Mesendoderm (in vitro differentiated cells): ENCODE data around the gene SLC39A9.
A peak's percentile ranks its signal among the peaks of the same experiment; 100 is the strongest.

Experiments used
- DNase-seq: peaks from one replicate; pipeline ENCODE4 v3.0.0; 2013
- H2AK5ac ChIP-seq: 2 replicates; pipeline ENCODE4 v1.6.1; 2013; ENCODE audit warnings: low read length, inconsistent platforms
- H2BK120ac ChIP-seq: 2 replicates; pipeline ENCODE4 v1.6.1; 2013; ENCODE audit warnings: low read depth, mild to moderate bottlenecking, low read length, moderate library complexity, mixed read lengths
- H2BK15ac ChIP-seq: replicated peaks from 2 replicates; pipeline ENCODE4 v1.6.1; 2013; ENCODE audit warnings: low read depth, mild to moderate bottlenecking, moderate library complexity
- H2BK5ac ChIP-seq: 2 replicates; pipeline ENCODE4 v1.6.1; 2013; ENCODE audit warnings: low read length, inconsistent platforms
- H3K18ac ChIP-seq: 2 replicates; pipeline ENCODE4 v1.6.1; 2013; ENCODE audit warnings: mild to moderate bottlenecking, low read length, mixed read lengths
- H3K23ac ChIP-seq: one replicate; pipeline ENCODE4 v1.6.1; 2013; ENCODE audit warnings: low read length
- H3K27ac ChIP-seq: 2 replicates; pipeline ENCODE4 v1.5.1; 2013; ENCODE audit warnings: low read depth, mild to moderate bottlenecking, inconsistent platforms, low read length, moderate library complexity
- H3K27me3 ChIP-seq: 2 replicates; pipeline ENCODE4 v1.6.1; 2013; ENCODE audit warnings: low read length, control low read depth, mild to moderate bottlenecking, inconsistent platforms; ENCODE audit not compliant: insufficient read depth, poor library complexity
- H3K36me3 ChIP-seq: 2 replicates; pipeline ENCODE4 v1.6.1; 2013; ENCODE audit warnings: low read length, inconsistent platforms; ENCODE audit not compliant: control insufficient read depth, insufficient read depth
- H3K4ac ChIP-seq: one replicate; pipeline ENCODE4 v1.6.1; 2013; ENCODE audit warnings: low read depth, mild to moderate bottlenecking, low read length, moderate library complexity
- H3K4me1 ChIP-seq: 2 replicates; pipeline ENCODE4 v1.6.1; 2013; ENCODE audit warnings: low read depth, low read length, inconsistent platforms; ENCODE audit not compliant: control insufficient read depth
- H3K4me2 ChIP-seq: 2 replicates; pipeline ENCODE4 v1.6.1; 2013; ENCODE audit warnings: low read length
- H3K4me3 ChIP-seq: 2 replicates; pipeline ENCODE4 v1.5.1; 2013; ENCODE audit warnings: mild to moderate bottlenecking, low read length
- H3K56ac ChIP-seq: one replicate; pipeline ENCODE4 v1.6.1; 2013; ENCODE audit warnings: low read length
- H3K79me1 ChIP-seq: 2 replicates; pipeline ENCODE4 v1.6.1; 2013; ENCODE audit warnings: low read length, inconsistent platforms
- H3K79me2 ChIP-seq: 2 replicates; pipeline ENCODE4 v1.6.1; 2013; ENCODE audit warnings: mild to moderate bottlenecking, low read length; ENCODE audit not compliant: control insufficient read depth, insufficient read depth
- H3K9ac ChIP-seq: 2 replicates; pipeline ENCODE4 v1.6.1; 2013; ENCODE audit warnings: low read length, inconsistent platforms
- H4K5ac ChIP-seq: one replicate; pipeline ENCODE4 v1.6.1; 2013; ENCODE audit warnings: low read length
- H4K8ac ChIP-seq: one replicate; pipeline ENCODE4 v1.6.1; 2013; ENCODE audit warnings: low read depth, mild to moderate bottlenecking, control low read depth, low read length, moderate library complexity
- WGBS: extraction: QIAGEN DNeasy Blood & Tissue Kit; methylation state at CpG from one replicate; pipeline ENCODE4 v1.1.7; 2013; ENCODE audit warnings: low lambda C conversion rate, missing lambda C conversion rate; ENCODE audit not compliant: insufficient coverage; ENCODE audit errors: extremely low coverage; 5-methylcytosine and 5-hydroxymethylcytosine counted together

The SLC39A9 gene

DNA sequence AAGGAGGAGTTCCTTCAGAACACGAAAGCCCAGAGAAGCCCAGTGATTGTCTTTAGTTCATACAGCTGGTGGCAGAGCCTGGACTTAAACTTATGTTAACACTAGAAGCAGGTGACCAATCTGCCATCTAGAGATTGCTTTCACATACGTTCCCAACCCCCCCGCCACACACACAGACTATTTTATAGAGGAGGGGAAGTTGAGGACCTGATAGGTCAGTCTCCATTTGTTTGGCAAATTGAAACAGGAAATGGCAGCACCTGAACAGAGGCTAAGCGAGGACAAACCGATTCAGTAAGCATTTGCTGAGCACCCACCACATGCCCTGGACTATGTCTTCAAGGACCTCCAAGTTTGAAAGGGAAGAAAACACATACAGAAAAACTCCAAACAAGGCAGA is 81.2 kb downstream of the SLC39A9 start:
- Histone ChIP-seq H3K56ac (no peak overlapping the region), H3K4me1 (no peaks in the 10 kb centered on the region), H2BK15ac (no peak overlapping the region), H3K23ac (no peak overlapping the region), H2BK120ac (no peak overlapping the region), H2AK5ac (no peak overlapping the region), H3K27me3 (peaks cover 15% of the 10 kb centered on the region), H3K18ac (no peak overlapping the region), H3K4me3 (no peak overlapping the region), H2BK5ac (no peak overlapping the region), H3K27ac (no peak overlapping the region), H4K5ac (no peak overlapping the region), H3K79me2 (no peaks in the 10 kb centered on the region), H3K4me2 (no peak overlapping the region), H3K36me3 (no peaks in the 10 kb centered on the region), H3K4ac (no peak overlapping the region), H3K9ac (no peak overlapping the region), H3K79me1 (no peaks in the 10 kb centered on the region), H4K8ac (no peak overlapping the region)
- no CpG with 5 or more reads among the region's 5 CpGs for WGBS
- no peak for DNase-seq

DNA sequence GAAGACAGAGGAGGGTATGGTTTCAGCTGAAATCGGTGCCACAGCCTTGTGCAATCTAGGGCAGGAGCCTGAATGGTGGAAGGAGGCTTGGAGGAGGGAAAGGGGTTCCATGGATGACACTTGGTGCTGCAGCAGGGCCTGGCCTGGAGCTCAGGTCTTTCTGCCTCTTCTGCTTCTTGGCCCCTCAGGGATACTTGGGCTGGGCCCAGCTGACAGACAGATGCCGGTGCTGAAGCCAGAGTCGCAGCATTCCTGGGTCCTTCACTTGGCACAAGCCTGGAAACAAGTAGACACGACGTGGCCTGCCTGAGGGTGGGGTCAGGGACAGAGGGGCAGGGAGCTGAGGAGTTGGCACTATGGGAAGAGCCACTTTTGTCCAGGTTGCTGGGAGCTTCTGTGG is 81.6 kb downstream of the SLC39A9 start:
- no peak overlapping the region for H2BK15ac ChIP-seq
- no peak overlapping the region for H2BK5ac ChIP-seq
- no peak overlapping the region for H3K56ac ChIP-seq
- no peak overlapping the region for H4K5ac ChIP-seq
- no peak overlapping the region for H3K4me3 ChIP-seq
- H2AK5ac ChIP-seq = no peak overlapping the region
- no peak for DNase-seq
- no peaks in the 10 kb centered on the region for H3K4me1 ChIP-seq
- no peak overlapping the region for H2BK120ac ChIP-seq
- H3K36me3 ChIP-seq = no peaks in the 10 kb centered on the region
- no peak overlapping the region for H3K27ac ChIP-seq
- H3K9ac ChIP-seq = no peak overlapping the region
- no peaks in the 10 kb centered on the region for H3K79me1 ChIP-seq
- no peaks in the 10 kb centered on the region for H3K79me2 ChIP-seq
- H3K4me2 ChIP-seq = no peak overlapping the region
- no peak overlapping the region for H3K4ac ChIP-seq
- H3K18ac ChIP-seq = no peak overlapping the region
- no peak overlapping the region for H3K23ac ChIP-seq
- WGBS = no CpG with 5 or more reads among the region's 5 CpGs
- no peak overlapping the region for H4K8ac ChIP-seq
- peaks cover 15% of the 10 kb centered on the region for H3K27me3 ChIP-seq

DNA sequence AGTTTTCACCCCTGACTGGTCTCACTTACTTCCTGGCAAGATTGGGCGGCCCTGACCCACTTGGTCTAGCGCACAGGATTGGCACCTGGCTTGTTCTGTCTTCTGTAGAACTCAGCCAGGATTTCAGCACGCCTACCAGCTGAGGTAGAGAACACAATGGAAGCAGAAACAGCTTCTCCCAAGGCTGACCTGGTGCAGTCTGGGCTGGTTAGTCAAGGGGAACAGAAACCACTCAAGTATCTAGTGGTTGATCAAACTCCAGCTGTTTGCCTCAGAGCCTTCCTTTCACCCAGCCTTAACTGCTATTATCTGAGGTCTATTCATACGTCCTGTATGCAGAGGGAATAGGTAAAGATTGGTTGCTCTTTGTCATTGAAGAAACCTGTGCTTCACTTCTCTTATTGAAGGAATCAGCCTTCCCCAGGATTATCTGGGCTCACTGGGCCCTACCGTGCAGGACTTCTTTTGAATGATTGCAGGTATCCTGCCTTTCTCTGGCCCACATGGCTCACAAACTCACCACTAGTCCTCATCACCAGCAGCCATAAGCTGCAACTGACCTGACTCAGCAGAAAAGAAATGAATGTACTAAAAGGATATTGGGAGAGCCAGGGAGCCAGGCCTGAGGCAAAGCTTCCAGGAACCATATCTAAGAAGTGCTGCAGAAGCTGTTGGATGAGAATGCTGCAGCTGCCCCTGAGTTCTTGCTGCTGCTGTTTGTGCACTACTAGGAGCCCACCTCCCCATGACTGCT is 83.5 kb downstream of the SLC39A9 start:
- Histone ChIP-seq H3K27me3 (peaks cover 27% of the 10 kb centered on the region), H4K5ac (no peak overlapping the region), H3K18ac (no peak overlapping the region), H3K56ac (no peak overlapping the region), H3K27ac (no peak overlapping the region), H2BK15ac (no peak overlapping the region), H3K4me2 (no peak overlapping the region), H2BK120ac (no peak overlapping the region), H4K8ac (no peak overlapping the region), H3K79me2 (no peaks in the 10 kb centered on the region), H2BK5ac (no peak overlapping the region), H3K36me3 (no peaks in the 10 kb centered on the region), H3K79me1 (no peaks in the 10 kb centered on the region), H3K4ac (no peak overlapping the region), H3K23ac (no peak overlapping the region), H3K4me3 (no peak overlapping the region), H2AK5ac (no peak overlapping the region), H3K9ac (no peak overlapping the region), H3K4me1 (no peaks in the 10 kb centered on the region)
- WGBS = no CpG with 5 or more reads among the region's 5 CpGs
- DNase-seq = no peak

DNA sequence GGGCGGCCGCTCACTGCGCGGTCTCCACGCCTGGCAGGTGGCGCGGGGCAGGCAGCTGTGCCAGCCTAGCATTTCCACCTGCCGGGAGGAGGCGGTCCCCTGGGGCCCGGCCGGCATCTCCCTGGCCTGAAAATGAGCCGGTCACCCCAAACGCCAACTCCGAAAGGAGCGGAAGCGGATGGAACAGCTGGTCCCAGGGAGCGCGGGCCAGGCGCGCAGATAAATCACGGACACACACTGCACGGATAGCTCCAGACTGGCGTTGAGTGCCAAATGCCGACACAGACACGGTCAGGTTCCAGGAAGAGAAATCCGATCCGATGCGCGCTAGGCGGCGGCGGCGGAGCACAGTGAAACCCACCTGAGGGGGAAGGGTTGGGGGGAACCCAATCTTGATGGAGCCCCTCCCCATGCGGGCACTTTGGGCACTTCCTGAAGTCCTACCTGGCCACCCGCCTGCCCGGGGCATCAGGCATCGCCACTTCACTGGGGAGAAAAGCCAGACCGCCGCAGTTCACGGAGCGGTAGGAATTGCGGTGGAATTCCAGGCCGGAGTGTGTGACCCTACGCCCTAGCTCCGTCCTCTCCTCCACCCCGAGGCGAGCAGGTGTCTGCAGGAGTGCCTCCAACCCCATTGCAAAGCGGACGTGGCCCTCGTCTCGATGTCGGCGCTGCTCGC is 85.4 kb downstream of the SLC39A9 start:
- Histone ChIP-seq H2AK5ac (no peak overlapping the region), H3K36me3 (no peaks in the 10 kb centered on the region), H3K27me3 (peaks cover 27% of the 10 kb centered on the region), H3K18ac (no peak overlapping the region), H3K79me2 (no peaks in the 10 kb centered on the region), H3K4me3 (no peak overlapping the region), H3K27ac (no peak overlapping the region), H2BK15ac (no peak overlapping the region), H4K8ac (no peak overlapping the region), H3K9ac (no peak overlapping the region), H3K56ac (peak overlapping the region; percentile 10), H3K23ac (no peak overlapping the region), H2BK5ac (no peak overlapping the region), H3K4me1 (no peaks in the 10 kb centered on the region), H3K4ac (no peak overlapping the region), H2BK120ac (no peak overlapping the region), H3K4me2 (peak overlapping the region; percentile 60), H3K79me1 (no peaks in the 10 kb centered on the region), H4K5ac (no peak overlapping the region)
- no CpG with 5 or more reads among the region's 54 CpGs for WGBS
- peak; percentile 57 for DNase-seq

DNA sequence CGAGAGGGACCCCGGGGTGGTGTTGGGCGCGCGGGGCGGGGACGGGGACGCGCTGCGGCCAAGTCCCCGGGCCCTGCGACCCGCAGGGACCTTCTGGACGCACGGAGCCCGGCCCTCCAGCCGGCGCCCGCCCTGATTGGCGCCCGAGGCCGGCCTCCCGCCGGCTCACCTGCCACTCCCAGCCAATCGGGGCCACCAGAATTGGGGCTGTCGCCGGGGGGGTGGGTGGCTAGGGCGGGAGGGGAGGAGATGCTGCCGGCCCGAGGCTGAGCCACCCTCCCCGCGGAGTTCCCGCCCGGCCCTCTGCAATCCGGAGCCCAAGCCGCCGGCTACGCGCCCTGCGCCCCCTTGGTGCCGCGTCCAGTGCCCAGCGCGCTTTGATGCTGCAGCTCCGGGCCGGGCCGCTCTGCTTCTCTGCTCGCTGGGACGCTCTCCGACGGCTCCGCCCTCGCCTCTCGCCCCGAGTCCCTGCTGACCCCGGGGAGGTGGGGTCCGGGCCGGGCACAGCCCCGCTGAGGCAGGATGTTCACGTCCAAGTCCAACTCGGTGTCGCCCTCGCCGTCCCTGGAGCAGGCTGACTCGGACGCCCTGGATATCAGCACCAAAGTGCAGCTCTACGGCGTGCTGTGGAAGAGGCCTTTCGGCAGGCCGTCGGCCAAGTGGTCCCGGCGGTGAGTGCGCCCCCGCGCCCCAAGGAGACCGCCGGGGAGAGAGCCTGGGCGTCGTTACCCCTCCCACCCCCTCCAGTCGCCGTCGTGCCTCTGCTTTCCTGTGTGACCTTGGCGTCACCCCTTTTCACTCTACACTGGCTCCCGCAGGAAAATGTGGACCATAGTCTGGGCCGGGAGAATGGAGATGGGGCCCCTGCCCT is 86.2 kb downstream of the SLC39A9 start, which contains the start of gene PLEKHD1:
TSS of gene PLEKHD1 (plus strand) at position 285 of the 871 bp plus-strand sequence. CDS start at position 523, 238 bp downstream.
- peak within 1 kb of the TSS; percentile 1 for H3K9ac ChIP-seq
- H4K8ac ChIP-seq = no peak within 1 kb of the TSS
- peak within 1 kb of the TSS; percentile 60 for H3K4me2 ChIP-seq
- H3K27ac ChIP-seq = no peak within 1 kb of the TSS
- peak within 1 kb of the TSS; percentile 46 for H3K56ac ChIP-seq
- no peak within 1 kb of the TSS for H3K23ac ChIP-seq
- peaks cover 27% of the 10 kb centered on the region for H3K27me3 ChIP-seq
- WGBS = no CpG with 5 or more reads among the region's 86 CpGs
- no peaks in the 10 kb centered on the region for H3K79me1 ChIP-seq
- no peaks in the 10 kb centered on the region for H3K79me2 ChIP-seq
- H2BK120ac ChIP-seq = no peak within 1 kb of the TSS
- no peak within 1 kb of the TSS for H2AK5ac ChIP-seq
- no peak within 1 kb of the TSS for H4K5ac ChIP-seq
- no peak within 1 kb of the TSS for H2BK5ac ChIP-seq
- no peaks in the 10 kb centered on the region for H3K36me3 ChIP-seq
- H3K4ac ChIP-seq = no peak within 1 kb of the TSS
- no peaks in the 10 kb centered on the region for H3K4me1 ChIP-seq
- no peak within 1 kb of the TSS for H3K4me3 ChIP-seq
- H2BK15ac ChIP-seq = no peak within 1 kb of the TSS
- DNase-seq = peak; percentile 63
- no peak within 1 kb of the TSS for H3K18ac ChIP-seq
